ENCODE results near the gene AFG1L. TPM values are rescaled to one million over a fixed set of nuclear protein-coding genes. Genes with fewer than 3 reads are reported as not detected.

The AFG1L gene
- total RNA-seq, 1 experiment from 2014 or later: 3.8 TPM

- H3K9me3 ChIP-seq: no peaks in the 10 kb centered on the region
- no peak overlapping the region for H3K4me3 ChIP-seq
- H3K36me3 ChIP-seq: no peaks in the 10 kb centered on the region; the same call in 1 of the 2 replicates
- H3K27me3 ChIP-seq: no peaks in the 10 kb centered on the region
- no peak for DNase-seq
Measured at GRCh38 chr6:108451816-108452215, 157.0 kb downstream of the AFG1L start.

DNA sequence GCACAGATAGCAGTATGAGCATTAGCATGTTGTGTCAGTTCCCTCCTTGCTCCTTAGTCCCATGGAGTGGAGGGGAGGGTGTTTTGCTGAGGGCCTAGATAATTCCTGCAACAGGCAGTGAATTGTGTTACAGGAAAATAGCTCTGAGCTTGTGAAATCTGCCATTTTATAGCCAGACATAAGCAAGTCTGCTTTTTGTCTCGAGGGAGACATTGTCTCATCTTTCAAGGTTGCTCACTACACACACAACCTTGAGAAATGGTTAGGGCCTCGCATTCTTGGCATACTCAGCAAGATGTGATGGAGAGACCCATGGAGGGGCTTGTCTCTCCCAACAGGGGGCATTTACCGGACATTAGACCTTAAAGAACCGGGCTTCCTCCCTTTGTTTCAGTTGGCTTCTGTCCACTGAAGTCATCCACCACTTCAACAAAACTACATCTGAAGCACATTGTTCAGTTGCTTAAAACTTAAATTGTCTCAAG is 157.9 kb downstream of the AFG1L start:
- no peaks in the 10 kb centered on the region; the same call in 1 of the 2 replicates for H3K36me3 ChIP-seq
- H3K4me3 ChIP-seq: no peak overlapping the region
- no peak for DNase-seq
- H3K9me3 ChIP-seq: no peaks in the 10 kb centered on the region
- H3K27me3 ChIP-seq: no peaks in the 10 kb centered on the region

DNA sequence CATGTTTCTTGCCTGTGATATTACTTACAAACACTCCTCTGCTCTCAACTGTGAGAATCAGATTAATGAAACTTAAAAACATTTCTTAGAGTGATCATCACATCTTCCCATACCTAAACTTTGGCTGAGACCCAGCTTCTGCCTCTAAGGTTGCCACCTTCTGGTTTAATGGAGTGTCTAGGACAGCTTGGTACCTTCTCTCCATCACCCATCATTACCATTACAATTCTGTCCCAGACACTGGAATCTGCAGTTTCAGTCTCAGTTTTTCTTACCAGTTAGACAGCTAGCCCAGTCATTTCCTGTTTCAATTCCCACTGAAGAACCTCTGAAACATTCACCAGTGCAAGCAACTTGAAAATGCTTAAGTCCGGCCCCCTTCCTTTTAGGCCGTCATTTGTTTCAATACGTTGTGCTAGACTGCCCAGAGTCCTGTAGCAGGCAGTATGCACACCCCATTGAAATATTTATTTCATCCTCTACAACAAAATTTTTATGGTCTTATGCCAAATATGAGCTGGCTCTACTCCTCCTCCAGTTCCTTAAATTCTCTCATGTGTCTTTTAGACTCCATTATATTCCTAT is 158.8 kb downstream of the AFG1L start:
- Histone ChIP-seq H3K9me3 (no peaks in the 10 kb centered on the region), H3K36me3 (no peaks in the 10 kb centered on the region; the same call in 1 of the 2 replicates), H3K4me3 (no peak overlapping the region), H3K27me3 (no peaks in the 10 kb centered on the region)
- no peak for DNase-seq

DNA sequence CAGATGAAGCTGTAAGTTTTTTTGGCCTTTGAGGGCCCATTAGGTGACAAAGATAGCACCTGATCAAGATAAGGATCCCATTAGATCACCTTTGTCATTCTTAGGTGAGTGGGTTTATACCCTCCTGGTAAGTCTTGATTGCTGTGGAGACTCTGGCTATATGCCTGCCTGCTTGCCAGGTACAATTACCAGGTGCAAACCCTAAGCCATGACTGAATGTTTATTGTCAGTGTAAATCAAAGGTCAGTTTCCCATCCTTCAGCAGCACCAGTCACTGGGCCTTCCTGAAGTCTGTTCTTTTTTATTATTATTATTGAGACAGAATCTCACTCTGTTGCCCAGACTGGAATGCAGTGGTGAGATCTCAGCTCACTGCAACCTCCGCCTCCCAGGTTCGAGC is 159.5 kb downstream of the AFG1L start:
- Histone ChIP-seq H3K27me3 (no peaks in the 10 kb centered on the region), H3K9me3 (no peaks in the 10 kb centered on the region), H3K36me3 (no peaks in the 10 kb centered on the region; the same call in 1 of the 2 replicates), H3K4me3 (no peak overlapping the region)
- DNase-seq: no peak

GRCh38 chr6:108455688-108456087 is 160.8 kb downstream of the AFG1L start:
- no peaks in the 10 kb centered on the region for H3K27me3 ChIP-seq
- no peaks in the 10 kb centered on the region for H3K9me3 ChIP-seq
- H3K4me3 ChIP-seq: no peak overlapping the region
- H3K36me3 ChIP-seq: no peaks in the 10 kb centered on the region
- DNase-seq: no peak

DNA sequence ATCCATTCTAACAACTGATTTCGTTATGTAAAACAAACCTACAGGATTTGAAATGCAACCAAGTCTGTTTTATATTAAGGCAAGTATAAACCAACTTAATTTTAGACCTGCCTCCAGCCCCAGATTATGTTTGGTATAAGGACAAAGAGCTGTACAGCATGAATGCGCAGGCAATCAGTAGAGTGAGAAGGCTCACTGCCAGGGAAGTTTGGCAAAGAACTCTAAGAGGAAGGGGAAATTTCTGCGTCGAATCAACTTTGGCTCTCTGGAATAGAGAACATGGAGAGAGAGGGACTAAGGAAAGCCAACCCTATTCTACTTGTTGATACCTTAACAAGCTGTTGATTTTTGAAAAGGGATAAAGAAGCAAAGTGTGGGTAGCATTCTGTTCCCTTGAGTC is 168.9 kb downstream of the AFG1L start:
- H3K4me3 ChIP-seq: no peak overlapping the region
- no peak for DNase-seq
- no peaks in the 10 kb centered on the region for H3K27me3 ChIP-seq
- H3K36me3 ChIP-seq: no peaks in the 10 kb centered on the region
- no peaks in the 10 kb centered on the region for H3K9me3 ChIP-seq

DNA sequence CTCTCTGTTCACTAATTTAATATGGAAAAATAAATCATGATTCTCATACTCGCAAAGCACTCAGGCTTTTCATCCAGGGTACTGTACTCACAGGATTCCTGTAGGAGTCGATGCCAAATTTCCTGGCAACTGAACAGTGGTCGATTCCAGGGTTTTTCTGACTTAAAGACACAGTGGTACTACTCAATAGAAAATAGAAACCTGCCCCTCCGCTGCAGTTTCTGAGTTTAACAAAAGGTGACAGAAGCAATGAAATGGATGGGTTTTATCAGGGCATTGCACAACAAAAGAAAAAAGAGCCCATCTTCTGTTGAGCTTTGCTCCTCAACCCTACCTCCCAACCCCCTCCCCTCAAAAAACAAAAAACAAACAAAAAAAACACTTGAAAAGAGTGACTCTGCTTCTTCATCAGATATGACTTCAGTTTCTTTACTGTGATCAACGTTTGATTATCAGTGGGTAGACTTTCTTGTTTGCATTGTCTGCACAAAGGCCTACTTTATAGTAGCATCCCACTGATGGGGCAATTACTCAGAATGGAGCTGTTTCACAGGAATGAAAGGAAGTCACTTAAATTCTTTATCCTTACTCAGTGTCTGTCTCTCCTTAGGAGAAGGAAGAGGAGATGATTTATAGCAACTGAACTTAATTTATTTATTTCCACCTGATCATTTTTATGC is 169.7 kb downstream of the AFG1L start:
- H3K4me3 ChIP-seq: no peak overlapping the region
- no peaks in the 10 kb centered on the region for H3K27me3 ChIP-seq
- no peak for DNase-seq
- H3K36me3 ChIP-seq: no peaks in the 10 kb centered on the region
- no peaks in the 10 kb centered on the region for H3K9me3 ChIP-seq

GRCh38 chr6:108465098-108465495 is 170.2 kb downstream of the AFG1L start:
- no peaks in the 10 kb centered on the region for H3K27me3 ChIP-seq
- no peak for DNase-seq
- no peaks in the 10 kb centered on the region for H3K36me3 ChIP-seq
- H3K9me3 ChIP-seq: no peaks in the 10 kb centered on the region
- H3K4me3 ChIP-seq: no peak overlapping the region

DNA sequence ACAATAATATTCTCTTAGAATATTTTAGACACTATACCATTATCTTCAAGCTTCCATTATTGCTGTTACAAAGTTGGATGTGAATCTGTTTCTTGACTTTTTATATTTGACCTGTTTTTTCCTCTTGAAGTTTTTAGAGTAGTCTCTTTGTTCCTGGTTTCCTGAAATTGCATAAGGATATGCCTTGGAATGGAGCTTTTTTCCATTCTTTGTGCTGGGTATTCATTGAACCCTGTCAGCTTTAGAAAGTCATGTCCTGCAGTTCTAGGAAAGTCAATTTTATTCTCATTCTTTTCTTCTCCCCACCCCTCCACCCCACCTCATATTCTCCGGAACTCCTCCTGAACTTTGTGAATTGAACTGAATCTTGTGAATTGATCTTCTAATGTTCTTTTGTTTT is 173.5 kb downstream of the AFG1L start:
- Histone ChIP-seq H3K4me3 (no peak overlapping the region), H3K36me3 (peaks cover 2% of the 10 kb centered on the region; the same call in 1 of the 2 replicates), H3K9me3 (no peaks in the 10 kb centered on the region), H3K27me3 (no peaks in the 10 kb centered on the region)
- no peak for DNase-seq

- H3K27me3 ChIP-seq: no peaks in the 10 kb centered on the region
- no peaks in the 10 kb centered on the region for H3K9me3 ChIP-seq
- DNase-seq: no peak
- H3K36me3 ChIP-seq: peaks cover 2% of the 10 kb centered on the region; the same call in 1 of the 2 replicates
- H3K4me3 ChIP-seq: no peak overlapping the region
Measured at GRCh38 chr6:108469316-108469715, 174.5 kb downstream of the AFG1L start.

GRCh38 chr6:108473197-108473596 is 178.3 kb downstream of the AFG1L start:
- Histone ChIP-seq H3K4me3 (no peak overlapping the region), H3K27me3 (no peaks in the 10 kb centered on the region), H3K9me3 (no peaks in the 10 kb centered on the region), H3K36me3 (peaks cover 2% of the 10 kb centered on the region; the same call in 1 of the 2 replicates)
- DNase-seq: no peak

- DNase-seq: no peak
- H3K4me3 ChIP-seq: no peak overlapping the region
- no peaks in the 10 kb centered on the region for H3K27me3 ChIP-seq
- no peaks in the 10 kb centered on the region for H3K9me3 ChIP-seq
- H3K36me3 ChIP-seq: peaks cover 2% of the 10 kb centered on the region; the same call in 1 of the 2 replicates
Measured at GRCh38 chr6:108476376-108476775, 181.5 kb downstream of the AFG1L start.

DNA sequence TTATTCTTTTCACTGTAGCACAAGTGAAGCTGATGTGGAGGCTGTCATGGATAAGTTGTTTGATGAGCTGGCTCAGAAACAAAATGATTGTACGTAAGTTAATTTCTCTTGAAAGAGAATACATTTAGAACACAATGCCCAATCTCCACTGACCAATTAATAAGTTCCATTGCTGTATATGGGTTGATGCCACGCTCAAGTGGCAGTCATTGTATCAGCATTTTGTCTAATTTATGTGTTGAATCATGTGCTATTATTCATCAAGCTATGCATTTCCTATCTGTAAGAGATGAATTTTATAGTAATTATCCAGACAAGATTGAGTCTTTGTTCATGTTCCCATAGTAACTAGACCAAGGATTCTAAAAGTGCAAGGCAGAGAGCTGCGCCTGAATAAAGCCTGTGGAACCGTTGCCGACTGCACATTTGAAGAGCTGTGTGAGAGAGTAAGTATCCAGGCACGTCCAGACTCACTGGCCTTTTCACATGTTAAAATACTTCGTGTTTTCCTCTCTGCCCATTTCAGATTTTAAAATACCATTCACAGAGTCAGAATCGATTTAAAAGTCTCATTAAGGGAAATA is 182.1 kb downstream of the AFG1L start:
- no peak overlapping the region for H3K4me3 ChIP-seq
- H3K27me3 ChIP-seq: no peaks in the 10 kb centered on the region
- no peak for DNase-seq
- H3K36me3 ChIP-seq: no peaks in the 10 kb centered on the region
- no peaks in the 10 kb centered on the region for H3K9me3 ChIP-seq

DNA sequence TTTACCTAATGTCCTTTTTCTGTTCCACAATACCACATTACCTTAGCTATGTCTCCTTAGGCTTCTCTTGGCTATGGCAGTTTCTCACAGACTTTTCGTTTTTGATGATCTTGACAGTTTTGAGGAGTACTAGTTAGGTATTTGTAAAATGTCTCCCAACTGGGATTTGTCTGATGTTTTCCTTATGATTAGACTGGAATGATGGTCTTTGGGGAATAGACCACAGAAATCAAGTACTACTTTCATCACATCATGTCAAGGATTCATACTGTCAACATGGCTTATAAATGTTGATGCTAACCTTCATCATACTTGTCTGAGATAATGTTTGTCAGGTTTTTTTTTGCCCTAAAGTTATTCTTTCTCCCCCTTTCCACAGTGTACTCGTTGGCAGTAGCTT is 187.7 kb downstream of the AFG1L start:
- no peak overlapping the region for H3K4me3 ChIP-seq
- H3K36me3 ChIP-seq: no peaks in the 10 kb centered on the region
- no peaks in the 10 kb centered on the region for H3K9me3 ChIP-seq
- no peaks in the 10 kb centered on the region for H3K27me3 ChIP-seq
- no peak for DNase-seq

DNA sequence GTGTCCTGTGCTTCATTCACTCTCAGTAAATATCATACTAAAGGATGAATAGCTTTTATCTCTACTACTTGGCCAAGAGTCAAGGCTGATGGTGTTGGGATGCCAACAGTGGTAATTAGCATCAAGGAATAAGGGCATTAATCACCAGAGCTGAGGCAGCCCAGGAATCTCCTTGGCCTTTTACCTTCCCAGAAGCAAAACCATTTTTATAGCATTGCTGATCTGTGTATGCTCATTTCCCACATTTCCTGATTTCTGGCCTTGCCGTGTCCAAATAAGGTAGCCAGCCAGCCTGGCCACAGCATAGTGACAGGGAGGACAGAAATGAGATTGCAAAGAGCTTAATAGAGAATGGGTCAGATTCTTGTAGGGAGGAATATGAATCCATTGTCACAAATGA is 189.2 kb downstream of the AFG1L start:
- no peak for DNase-seq
- Histone ChIP-seq H3K4me3 (no peak overlapping the region), H3K27me3 (no peaks in the 10 kb centered on the region), H3K9me3 (no peaks in the 10 kb centered on the region), H3K36me3 (no peaks in the 10 kb centered on the region)

DNA sequence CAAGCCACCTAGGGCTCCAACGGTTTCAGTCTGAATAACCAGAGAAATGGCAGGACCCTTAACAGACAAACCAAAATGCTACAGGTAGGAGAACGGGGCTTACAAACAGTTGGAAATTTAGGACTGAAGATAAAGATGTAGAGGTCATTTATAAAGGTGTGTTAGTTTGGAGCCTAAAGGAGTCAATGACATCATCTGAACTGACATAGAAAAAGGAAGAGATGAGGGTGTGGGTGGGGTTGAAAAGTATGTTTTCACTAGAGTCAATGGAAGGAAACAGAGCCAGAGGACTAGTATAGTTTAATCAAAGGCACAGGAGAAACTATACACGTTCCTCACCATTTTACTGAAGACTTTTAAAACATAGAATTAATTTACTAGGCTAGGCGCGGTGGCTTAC is 194.8 kb downstream of the AFG1L start:
- no peaks in the 10 kb centered on the region for H3K36me3 ChIP-seq
- no peak for DNase-seq
- no peak overlapping the region for H3K4me3 ChIP-seq
- no peaks in the 10 kb centered on the region for H3K9me3 ChIP-seq
- H3K27me3 ChIP-seq: no peaks in the 10 kb centered on the region

GRCh38 chr6:108492131-108492766 is 197.4 kb downstream of the AFG1L start:
- DNase-seq: no peak
- H3K4me3 ChIP-seq: no peak overlapping the region
- H3K36me3 ChIP-seq: no peaks in the 10 kb centered on the region
- no peaks in the 10 kb centered on the region for H3K9me3 ChIP-seq
- no peaks in the 10 kb centered on the region for H3K27me3 ChIP-seq
